Transverse colon (tissue), 4 donors: Measurements from ENCODE around the gene RFX1.

Source experiments
- EP300 ChIP-seq: sonication (generic); formaldehyde crosslinking; IDR thresholded peaks from one replicate; pipeline ENCODE4 v1.6.1; 2017; ENCODE audit warnings: antibody characterized with exemption, low read depth
- POLR2A ChIP-seq: fragments of 450-650 bp; IDR thresholded peaks from one replicate; pipeline ENCODE4 v1.6.1; 2016; ENCODE audit warnings: antibody characterized with exemption, mild to moderate bottlenecking, moderate library complexity
- POLR2AphosphoS5 ChIP-seq, 3 donors: sonication (generic); formaldehyde crosslinking; IDR thresholded peaks; one replicate each; pipeline ENCODE4 v1.6.1; 2016; ENCODE audit warnings: antibody characterized with exemption in 3 of 3
- TF ChIP-seq, protein P1 (sequence below), 5 experiments: fragments of 200-600 bp in 3 of 5; fragments of 450-650 bp in 2 of 5; sonication (generic) in 3 of 5; IDR thresholded peaks; 1 replicate in 2 of 5; 2 replicates in 3 of 5; pipeline ENCODE4 v1.5.1; 2016 to 2017; ENCODE audit warnings: antibody characterized with exemption in 5 of 5, inconsistent platforms in 3 of 5, mild to moderate bottlenecking in 2 of 5, moderate library complexity in 1 of 5

DNA sequence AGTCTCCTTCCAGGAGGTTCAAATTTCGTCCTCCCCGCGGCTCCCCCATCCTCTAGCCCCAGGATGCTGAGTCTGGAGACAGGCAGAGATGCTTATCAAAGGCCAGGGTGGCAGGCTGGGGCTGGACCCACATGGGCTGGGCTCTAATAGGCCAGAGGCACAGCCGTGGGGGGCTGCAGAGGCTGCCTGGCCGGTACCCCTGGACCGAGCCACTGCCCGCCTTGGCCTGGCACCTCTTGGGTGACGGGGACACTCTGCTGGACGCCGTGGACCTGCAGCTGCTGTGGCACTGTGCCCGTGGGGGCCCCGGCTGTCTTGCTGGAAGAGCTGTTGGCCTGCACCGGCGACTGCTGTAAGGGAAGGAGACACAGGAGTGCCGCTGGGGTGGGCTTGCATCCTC, 25.8 kb downstream of the RFX1 start:
- TF ChIP-seq, protein P1, sequence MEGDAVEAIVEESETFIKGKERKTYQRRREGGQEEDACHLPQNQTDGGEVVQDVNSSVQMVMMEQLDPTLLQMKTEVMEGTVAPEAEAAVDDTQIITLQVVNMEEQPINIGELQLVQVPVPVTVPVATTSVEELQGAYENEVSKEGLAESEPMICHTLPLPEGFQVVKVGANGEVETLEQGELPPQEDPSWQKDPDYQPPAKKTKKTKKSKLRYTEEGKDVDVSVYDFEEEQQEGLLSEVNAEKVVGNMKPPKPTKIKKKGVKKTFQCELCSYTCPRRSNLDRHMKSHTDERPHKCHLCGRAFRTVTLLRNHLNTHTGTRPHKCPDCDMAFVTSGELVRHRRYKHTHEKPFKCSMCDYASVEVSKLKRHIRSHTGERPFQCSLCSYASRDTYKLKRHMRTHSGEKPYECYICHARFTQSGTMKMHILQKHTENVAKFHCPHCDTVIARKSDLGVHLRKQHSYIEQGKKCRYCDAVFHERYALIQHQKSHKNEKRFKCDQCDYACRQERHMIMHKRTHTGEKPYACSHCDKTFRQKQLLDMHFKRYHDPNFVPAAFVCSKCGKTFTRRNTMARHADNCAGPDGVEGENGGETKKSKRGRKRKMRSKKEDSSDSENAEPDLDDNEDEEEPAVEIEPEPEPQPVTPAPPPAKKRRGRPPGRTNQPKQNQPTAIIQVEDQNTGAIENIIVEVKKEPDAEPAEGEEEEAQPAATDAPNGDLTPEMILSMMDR (IDR thresholded peaks at IDR 0.05): no peak
- no peak for TF ChIP-seq POLR2A
- no peak for TF ChIP-seq POLR2AphosphoS5 (IDR thresholded peaks at IDR 0.05)
- TF ChIP-seq EP300: no peak
